HG02759 (cell line): Measurements from ENCODE around the gene DNAAF5.
A peak's percentile ranks its signal among the peaks of the same experiment; 100 is the strongest.

Experiments
- ATAC-seq: cut with Tn5 transposase; IDR thresholded peaks from one replicate; pipeline ENCODE4 v1.9.1; 2021; ENCODE audit warnings: mild to moderate bottlenecking, moderate library complexity; ENCODE audit not compliant: unreplicated experiment

The DNAAF5 gene

GRCh38 chr7:706721-707120 is 19.8 kb upstream of the DNAAF5 start:
- no peak for ATAC-seq

GRCh38 chr7:707296-708000 is 19.1 kb upstream of the DNAAF5 start:
- no peak for ATAC-seq

GRCh38 chr7:710161-710560 is 16.3 kb upstream of the DNAAF5 start:
- no peak for ATAC-seq

GRCh38 chr7:711093-711921 is 15.2 kb upstream of the DNAAF5 start:
- ATAC-seq: no peak

GRCh38 chr7:711922-712380 is 14.5 kb upstream of the DNAAF5 start:
- ATAC-seq: no peak

- ATAC-seq: no peak
These were observed 13.9 kb upstream of the DNAAF5 start for GRCh38 chr7:712381-713138.

- ATAC-seq: no peak
These were observed 13.4 kb upstream of the DNAAF5 start for GRCh38 chr7:713139-713457.

- no peak for ATAC-seq
These were observed 12.8 kb upstream of the DNAAF5 start for GRCh38 chr7:713488-714230.

GRCh38 chr7:714251-714671 is 12.2 kb upstream of the DNAAF5 start:
- no peak for ATAC-seq

GRCh38 chr7:716222-716621 is 10.3 kb upstream of the DNAAF5 start:
- no peak for ATAC-seq

- no peak for ATAC-seq
These were observed 9.9 kb upstream of the DNAAF5 start for GRCh38 chr7:716636-717035.

- ATAC-seq: no peak
These were observed 4.8 kb upstream of the DNAAF5 start for GRCh38 chr7:721619-722248.

- ATAC-seq: no peak
These were observed 3.0 kb upstream of the DNAAF5 start for GRCh38 chr7:723541-723940.

GRCh38 chr7:724298-724697 is 2.2 kb upstream of the DNAAF5 start:
- no peak for ATAC-seq

- no peak for ATAC-seq
These were observed 1.1 kb upstream of the DNAAF5 start for GRCh38 chr7:725223-726005.

GRCh38 chr7:726854-727103 is 280 bp downstream of the DNAAF5 start:
- no peak for ATAC-seq

- ATAC-seq: peak; percentile 59
These were observed 756 bp downstream of the DNAAF5 start, which contains the start of gene PRKAR1B for GRCh38 chr7:727104-727805. TSS of gene PRKAR1B (minus strand) at chr7:727281. CDS start at chr7:711505, 15,776 bp downstream.

GRCh38 chr7:727806-728460 is 1.4 kb downstream of the DNAAF5 start:
- no peak for ATAC-seq

- no peak for ATAC-seq
These were observed 2.1 kb downstream of the DNAAF5 start for GRCh38 chr7:728602-729001.
